Activated naive CD8-positive, alpha-beta T cell treated with anti-CD3 and anti-CD28 coated beads, Interleukin-2, amount 50 U/mL, for 24 hours (primary cell): Measurements from ENCODE around the gene PHACTR3.

Experiments used
- ATAC-seq: fragments of 150-1000 bp; cut with Tn5 transposase; one replicate; pipeline ENCODE4 v1.10.0; 2021
- DNase-seq: peaks from one replicate; pipeline ENCODE4 v3.0.0; 2021
- H3K27ac Mint-ChIP-seq: one replicate; pipeline ENCODE4 v1.8.0; 2021; ENCODE audit warnings: mild to moderate bottlenecking, mixed read lengths
- H3K27me3 Mint-ChIP-seq: one replicate; pipeline ENCODE4 v1.8.0; 2021; ENCODE audit warnings: mixed read lengths
- H3K36me3 Mint-ChIP-seq: one replicate; pipeline ENCODE4 v1.8.0; 2021; ENCODE audit warnings: low read depth, mixed read lengths
- H3K4me1 Mint-ChIP-seq: one replicate; pipeline ENCODE4 v1.8.0; 2021; ENCODE audit warnings: mixed read lengths
- H3K4me3 Mint-ChIP-seq: one replicate; pipeline ENCODE4 v1.8.0; 2021; ENCODE audit warnings: mild to moderate bottlenecking, moderate library complexity, mixed read lengths
- H3K9me3 Mint-ChIP-seq: one replicate; pipeline ENCODE4 v1.8.0; 2021; ENCODE audit warnings: mixed read lengths

The PHACTR3 gene

GRCh38 chr20:59817846-59818615, 213.7 kb downstream of the PHACTR3 start:
- H3K27me3 Mint-ChIP-seq: peaks cover 2% of the 10 kb centered on the region
- H3K27ac Mint-ChIP-seq: no peak overlapping the region
- no peak for ATAC-seq
- no peaks in the 10 kb centered on the region for H3K4me1 Mint-ChIP-seq
- H3K9me3 Mint-ChIP-seq: no peaks in the 10 kb centered on the region
- no peak for DNase-seq
- H3K4me3 Mint-ChIP-seq: no peak overlapping the region
- H3K36me3 Mint-ChIP-seq: no peaks in the 10 kb centered on the region

DNA sequence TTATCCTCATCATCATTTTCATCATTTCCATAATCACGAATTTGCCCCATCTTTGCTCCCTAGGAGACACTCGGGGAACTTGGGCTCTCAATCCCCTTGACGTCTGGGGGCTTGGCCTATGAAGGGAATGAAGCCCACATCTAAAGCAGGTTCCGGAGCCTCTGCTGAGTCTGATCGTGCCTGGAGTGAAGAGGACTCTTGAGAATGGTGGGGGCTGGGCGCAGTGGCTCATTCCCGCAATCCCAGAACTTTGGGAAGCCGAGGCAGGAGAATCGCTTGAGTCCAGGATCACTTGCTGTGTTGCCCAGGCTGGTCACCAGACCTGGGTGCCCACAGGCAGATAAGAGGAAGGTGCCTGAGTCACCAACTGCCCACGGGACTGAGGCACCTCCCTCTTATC, 214.6 kb downstream of the PHACTR3 start:
- no peaks in the 10 kb centered on the region for H3K4me1 Mint-ChIP-seq
- ATAC-seq: no peak
- peaks cover 2% of the 10 kb centered on the region for H3K27me3 Mint-ChIP-seq
- DNase-seq: no peak
- H3K9me3 Mint-ChIP-seq: no peaks in the 10 kb centered on the region
- no peak overlapping the region for H3K4me3 Mint-ChIP-seq
- H3K36me3 Mint-ChIP-seq: no peaks in the 10 kb centered on the region
- no peak overlapping the region for H3K27ac Mint-ChIP-seq

GRCh38 chr20:59819496-59820203, 215.3 kb downstream of the PHACTR3 start:
- ATAC-seq: no peak
- Mint-ChIP-seq H3K4me1 (no peaks in the 10 kb centered on the region), H3K27ac (no peak overlapping the region), H3K9me3 (no peaks in the 10 kb centered on the region), H3K36me3 (no peaks in the 10 kb centered on the region), H3K4me3 (no peak overlapping the region), H3K27me3 (peaks cover 2% of the 10 kb centered on the region)
- no peak for DNase-seq

- no peak overlapping the region for H3K27ac Mint-ChIP-seq
- DNase-seq (no peak), ATAC-seq (no peak)
- H3K4me3 Mint-ChIP-seq: no peak overlapping the region
- peaks cover 2% of the 10 kb centered on the region for H3K27me3 Mint-ChIP-seq
- no peaks in the 10 kb centered on the region for H3K9me3 Mint-ChIP-seq
- H3K36me3 Mint-ChIP-seq: no peaks in the 10 kb centered on the region
- H3K4me1 Mint-ChIP-seq: no peaks in the 10 kb centered on the region
Measured at GRCh38 chr20:59820204-59821041, 216.1 kb downstream of the PHACTR3 start.

GRCh38 chr20:59821201-59821600, 216.9 kb downstream of the PHACTR3 start:
- Mint-ChIP-seq H3K4me3 (no peak overlapping the region), H3K27me3 (peaks cover 2% of the 10 kb centered on the region), H3K36me3 (no peaks in the 10 kb centered on the region), H3K4me1 (no peaks in the 10 kb centered on the region), H3K27ac (no peak overlapping the region), H3K9me3 (no peaks in the 10 kb centered on the region)
- DNase-seq (no peak), ATAC-seq (no peak)

DNA sequence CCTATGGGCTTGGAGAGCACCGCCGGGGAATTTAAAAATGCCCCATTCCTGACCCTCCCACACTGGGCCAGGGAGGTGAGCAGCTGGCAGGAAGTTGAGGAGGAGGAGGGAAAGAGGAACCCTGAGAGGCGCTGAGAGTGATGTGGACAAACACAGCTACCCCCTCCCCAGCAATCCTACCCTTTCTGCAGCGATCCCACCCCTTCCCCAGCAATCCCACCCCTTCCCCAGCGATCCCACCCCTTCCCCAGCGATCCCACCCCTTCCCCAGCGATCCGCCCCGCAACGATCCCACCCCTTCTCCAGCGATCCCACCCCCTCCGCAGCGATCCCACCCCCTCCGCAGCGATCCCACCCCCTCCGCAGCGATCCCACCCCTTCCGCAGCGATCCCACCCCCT, 217.4 kb downstream of the PHACTR3 start:
- Mint-ChIP-seq H3K27me3 (peaks cover 4% of the 10 kb centered on the region), H3K4me1 (no peaks in the 10 kb centered on the region), H3K4me3 (no peak overlapping the region), H3K9me3 (no peaks in the 10 kb centered on the region), H3K36me3 (no peaks in the 10 kb centered on the region), H3K27ac (no peak overlapping the region)
- ATAC-seq (no peak), DNase-seq (no peak)

DNA sequence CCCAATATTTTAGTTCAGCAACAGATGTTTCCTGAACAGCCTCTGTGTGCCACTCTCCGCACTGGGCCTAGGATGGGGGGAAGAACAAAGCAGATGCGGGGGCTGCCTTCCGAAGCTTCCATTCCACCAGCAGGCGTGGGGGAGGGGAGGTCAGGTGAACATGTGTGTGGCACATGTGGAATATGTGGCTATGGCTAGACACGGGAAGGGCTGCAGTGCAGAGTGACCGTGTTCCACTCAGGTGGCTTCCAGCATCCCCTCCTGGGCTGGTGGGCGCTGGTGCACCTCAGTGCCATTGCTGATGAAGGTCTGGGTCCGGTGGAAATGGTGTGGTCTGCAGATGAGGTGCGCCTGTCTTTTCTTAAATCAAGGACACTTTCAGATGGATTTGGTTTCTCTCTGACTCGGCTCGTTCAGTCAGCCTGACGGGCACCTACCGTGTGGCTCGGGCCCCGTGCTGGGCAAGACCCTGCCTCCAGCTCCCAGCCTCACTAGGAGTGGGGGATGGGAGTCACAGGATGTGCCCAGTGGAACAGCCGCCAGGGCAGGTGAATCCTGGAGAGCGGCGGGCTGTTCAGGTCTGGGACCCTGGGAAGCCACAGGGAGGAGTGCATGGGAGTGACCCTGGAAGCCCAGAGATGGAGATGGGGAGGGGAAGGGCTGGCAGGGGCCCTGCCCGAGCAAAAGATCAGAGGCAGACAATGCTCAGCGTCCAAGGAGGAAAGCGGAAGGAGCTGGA, 218.1 kb downstream of the PHACTR3 start:
- peaks cover 4% of the 10 kb centered on the region for H3K27me3 Mint-ChIP-seq
- DNase-seq: no peak
- H3K27ac Mint-ChIP-seq: no peak overlapping the region
- H3K4me1 Mint-ChIP-seq: no peaks in the 10 kb centered on the region
- no peak overlapping the region for H3K4me3 Mint-ChIP-seq
- H3K9me3 Mint-ChIP-seq: no peaks in the 10 kb centered on the region
- H3K36me3 Mint-ChIP-seq: no peaks in the 10 kb centered on the region
- ATAC-seq: no peak

- Mint-ChIP-seq H3K4me3 (no peak overlapping the region), H3K4me1 (no peaks in the 10 kb centered on the region), H3K27ac (no peak overlapping the region), H3K27me3 (peaks cover 4% of the 10 kb centered on the region), H3K9me3 (no peaks in the 10 kb centered on the region), H3K36me3 (no peaks in the 10 kb centered on the region)
- DNase-seq: no peak
- ATAC-seq: no peak
Measured at GRCh38 chr20:59823030-59823423, 218.7 kb downstream of the PHACTR3 start.

- ATAC-seq: no peak
- H3K9me3 Mint-ChIP-seq: no peaks in the 10 kb centered on the region
- DNase-seq: no peak
- H3K27me3 Mint-ChIP-seq: peaks cover 4% of the 10 kb centered on the region
- H3K4me3 Mint-ChIP-seq: no peak overlapping the region
- no peak overlapping the region for H3K27ac Mint-ChIP-seq
- no peaks in the 10 kb centered on the region for H3K36me3 Mint-ChIP-seq
- H3K4me1 Mint-ChIP-seq: no peaks in the 10 kb centered on the region
Measured at GRCh38 chr20:59823491-59824259, 219.3 kb downstream of the PHACTR3 start.

DNA sequence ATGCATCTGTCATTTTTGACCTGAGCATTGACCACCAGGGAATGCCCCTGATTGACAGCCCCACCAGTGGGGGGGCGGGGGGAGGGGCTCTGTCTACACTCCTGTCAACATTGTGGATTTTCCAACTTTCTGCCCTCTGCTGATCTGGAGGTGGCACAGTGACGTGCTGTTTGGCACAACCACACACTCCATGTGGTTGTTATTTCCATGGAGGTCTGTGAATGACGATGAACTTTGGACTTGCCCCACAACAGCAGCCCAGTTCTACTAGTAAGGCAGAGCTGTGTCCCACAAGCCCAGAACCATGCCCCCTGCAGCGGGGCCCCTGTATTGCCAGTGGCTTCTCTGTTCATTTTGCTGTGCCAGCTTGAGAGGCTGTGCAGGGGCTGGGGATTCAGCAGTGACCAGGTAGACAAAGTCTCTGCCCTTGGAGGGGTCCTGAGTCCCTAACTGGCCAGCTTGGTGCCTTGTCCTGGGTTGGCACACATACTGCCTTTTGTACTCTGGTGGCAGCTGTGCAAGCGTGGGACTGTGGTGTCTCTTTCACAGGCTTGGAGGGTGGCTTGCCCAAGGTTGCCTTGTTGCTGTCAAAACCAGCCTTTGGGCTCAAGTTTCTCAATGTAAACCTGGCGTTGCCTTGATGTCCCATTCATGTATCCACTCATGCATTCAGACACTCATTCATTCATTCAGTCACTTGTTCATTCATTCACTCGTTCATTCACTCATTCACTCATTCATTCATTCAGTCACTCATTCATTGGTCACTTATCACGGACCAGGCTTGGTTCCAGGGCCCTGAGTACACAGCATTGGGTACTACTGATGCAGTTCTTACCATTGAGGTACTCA, 220.6 kb downstream of the PHACTR3 start:
- Mint-ChIP-seq H3K9me3 (no peaks in the 10 kb centered on the region), H3K36me3 (no peaks in the 10 kb centered on the region), H3K4me3 (no peak overlapping the region), H3K4me1 (no peaks in the 10 kb centered on the region), H3K27me3 (peaks cover 5% of the 10 kb centered on the region), H3K27ac (no peak overlapping the region)
- no peak for ATAC-seq
- DNase-seq: no peak

GRCh38 chr20:59825563-59825920, 221.2 kb downstream of the PHACTR3 start:
- Mint-ChIP-seq H3K36me3 (no peaks in the 10 kb centered on the region), H3K4me3 (no peak overlapping the region), H3K27ac (no peak overlapping the region), H3K27me3 (peaks cover 7% of the 10 kb centered on the region), H3K9me3 (no peaks in the 10 kb centered on the region), H3K4me1 (no peaks in the 10 kb centered on the region)
- no peak for DNase-seq
- ATAC-seq: no peak

GRCh38 chr20:59825944-59826759, 221.8 kb downstream of the PHACTR3 start:
- no peak for ATAC-seq

More at GRCh38 chr20:59825944-59826759, 221.8 kb downstream of the PHACTR3 start:
- H3K9me3 Mint-ChIP-seq: no peaks in the 10 kb centered on the region
- no peaks in the 10 kb centered on the region for H3K4me1 Mint-ChIP-seq
- no peak for DNase-seq
- no peak overlapping the region for H3K4me3 Mint-ChIP-seq
- H3K36me3 Mint-ChIP-seq: no peaks in the 10 kb centered on the region
- H3K27me3 Mint-ChIP-seq: peaks cover 7% of the 10 kb centered on the region
- no peak overlapping the region for H3K27ac Mint-ChIP-seq
